Endodermal cell (in vitro differentiated cells): ENCODE data around the gene TNRC6B. TPM values are rescaled to one million over a fixed set of nuclear protein-coding genes. Genes with fewer than 3 reads are reported as not detected.
"Not testable (repeated sequence)": the region's sequence is repeated elsewhere in the genome, so short reads cannot be mapped to it uniquely, and the experiment has no call there.

Experiments used
- DNase-seq: peaks from one replicate; pipeline ENCODE4 v3.0.0-alpha.2; 2017
- H3K27ac ChIP-seq: 2 replicates; pipeline ENCODE4 v1.5.1; 2013; ENCODE audit warnings: mild to moderate bottlenecking, low read depth, low read length, moderate library complexity
- H3K27me3 ChIP-seq: 2 replicates; pipeline ENCODE4 v1.6.1; 2013; ENCODE audit warnings: mild to moderate bottlenecking, low read length, moderate library complexity; ENCODE audit not compliant: insufficient read depth, control insufficient read depth, poor library complexity, severe bottlenecking
- H3K36me3 ChIP-seq: 2 replicates; pipeline ENCODE4 v1.7.0; 2013; ENCODE audit warnings: mild to moderate bottlenecking, low read length, moderate library complexity; ENCODE audit not compliant: control insufficient read depth, insufficient read depth
- H3K4me1 ChIP-seq: one replicate; pipeline ENCODE4 v1.7.0; 2013; ENCODE audit warnings: low read length; ENCODE audit not compliant: control insufficient read depth, insufficient read depth
- H3K4me3 ChIP-seq: 2 replicates; pipeline ENCODE4 v1.5.1; 2013; ENCODE audit warnings: mild to moderate bottlenecking, low read length, moderate library complexity
- H3K9ac ChIP-seq: 2 replicates; pipeline ENCODE4 v1.6.1; 2013; ENCODE audit warnings: mild to moderate bottlenecking, low read length, moderate library complexity; ENCODE audit not compliant: poor library complexity, severe bottlenecking; ENCODE audit errors: extremely low read depth
- H3K9me3 ChIP-seq: 2 replicates; pipeline ENCODE4 v1.6.1; 2013; ENCODE audit warnings: mild to moderate bottlenecking, low read length, moderate library complexity; ENCODE audit not compliant: control insufficient read depth
- H3K27ac Mint-ChIP-seq: 2 replicates; pipeline ENCODE4 v1.8.0; 2020; ENCODE audit warnings: mixed read lengths
- H3K27me3 Mint-ChIP-seq: 2 replicates; pipeline ENCODE4 v1.8.0; 2021; ENCODE audit warnings: mild to moderate bottlenecking, mixed read lengths; ENCODE audit not compliant: insufficient read depth
- H3K36me3 Mint-ChIP-seq: 2 replicates; pipeline ENCODE4 v1.8.0; 2020; ENCODE audit warnings: low read depth, mixed read lengths
- H3K4me1 Mint-ChIP-seq: 2 replicates; pipeline ENCODE4 v1.8.0; 2020; ENCODE audit warnings: mixed read lengths
- H3K4me3 Mint-ChIP-seq: 2 replicates; pipeline ENCODE4 v1.8.0; 2020; ENCODE audit warnings: mild to moderate bottlenecking, moderate library complexity, mixed read lengths
- H3K9me3 Mint-ChIP-seq: 2 replicates; pipeline ENCODE4 v1.8.0; 2020; ENCODE audit warnings: mild to moderate bottlenecking, mixed read lengths
- CTCF ChIP-seq: fragments of 200-600 bp; sonication (generic); conservative IDR thresholded peaks from 2 replicates; pipeline ENCODE4 v1.5.0; 2021; ENCODE audit warnings: antibody characterized with exemption, mild to moderate bottlenecking
- WGBS, 2 experiments: methylation state at CpG; one replicate each; pipeline versions ENCODE4 v1.1.5 to v1.1.7; 2013; ENCODE audit warnings: missing lambda C conversion rate in 2 of 2, mixed read lengths in 1 of 2; ENCODE audit not compliant: insufficient coverage in 1 of 2, insufficient read length in 1 of 2; 5-methylcytosine and 5-hydroxymethylcytosine counted together
- total RNA-seq, 2 donors: library from RNA; stranded (reverse); fragmentation: NEBNext Ultra II Directional in 1 of 2; extraction: Animal tissue kit (Norgen Biotek cat#: 25700) in 1 of 2; gene quantifications; 2 replicates in 1 of 2; 3 replicates in 1 of 2; pipeline ENCODE4 v1.2.1, GENCODE V29; 2021

TNRC6B gene
- total RNA-seq, 2 donors from 2014 or later, result 57.5 to 62.5 TPM

- peaks cover 11% of the 10 kb centered on the region for H3K4me1 Mint-ChIP-seq
- no peak for TF ChIP-seq CTCF
- DNase-seq, result no peak
- H3K27me3 Mint-ChIP-seq, result no peaks in the 10 kb centered on the region
- H3K27ac Mint-ChIP-seq, result no peak overlapping the region
- no peak overlapping the region for H3K27ac ChIP-seq
- H3K27me3 ChIP-seq, result no peaks in the 10 kb centered on the region
- peaks cover 5% of the 10 kb centered on the region for H3K36me3 Mint-ChIP-seq
- H3K9ac ChIP-seq, result no peak overlapping the region
- H3K4me1 ChIP-seq, result no peaks in the 10 kb centered on the region
- no peaks in the 10 kb centered on the region for H3K36me3 ChIP-seq
- H3K4me3 Mint-ChIP-seq, result no peak overlapping the region
- peaks cover 8% of the 10 kb centered on the region for H3K9me3 Mint-ChIP-seq
- H3K9me3 ChIP-seq, result no peaks in the 10 kb centered on the region
- no peak overlapping the region for H3K4me3 ChIP-seq
- WGBS, 2 experiments, result 94 to 96% methylated on average over 4 of the region's 4 CpGs
Observed at GRCh38 chr22:40153192-40153591, 24.5 kb upstream of the TNRC6B start.

- WGBS, 2 experiments, result 91 to 100% methylated on average over 2 to 3 of the region's 4 CpGs
Observed at GRCh38 chr22:40153705-40154104, 24.0 kb upstream of the TNRC6B start.

GRCh38 chr22:40156001-40156516 lies 21.7 kb upstream of the TNRC6B start:
- Histone ChIP-seq H3K36me3 (no peaks in the 10 kb centered on the region), H3K9me3 (no peaks in the 10 kb centered on the region), H3K27ac (no peak overlapping the region), H3K9ac (no peak overlapping the region), H3K4me3 (no peak overlapping the region), H3K27me3 (no peaks in the 10 kb centered on the region), H3K4me1 (no peaks in the 10 kb centered on the region)
- peak; percentile 68 for DNase-seq
- peak; percentile 49 for TF ChIP-seq CTCF
- Mint-ChIP-seq H3K4me3 (no peak overlapping the region), H3K9me3 (peaks cover 8% of the 10 kb centered on the region), H3K27ac (peak overlapping the region; percentile 42), H3K4me1 (peaks cover 11% of the 10 kb centered on the region), H3K27me3 (no peaks in the 10 kb centered on the region), H3K36me3 (peaks cover 12% of the 10 kb centered on the region)
- 50 to 63% methylated on average over 6 to 7 of the region's 7 CpGs for WGBS, 2 experiments

More at GRCh38 chr22:40153705-40154104, 24.0 kb upstream of the TNRC6B start:
- no peaks in the 10 kb centered on the region for H3K9me3 ChIP-seq
- H3K27ac Mint-ChIP-seq, result no peak overlapping the region
- H3K27me3 ChIP-seq, result no peaks in the 10 kb centered on the region
- peaks cover 7% of the 10 kb centered on the region for H3K36me3 Mint-ChIP-seq
- no peaks in the 10 kb centered on the region for H3K36me3 ChIP-seq
- no peak overlapping the region for H3K4me3 Mint-ChIP-seq
- H3K4me1 ChIP-seq, result no peaks in the 10 kb centered on the region
- H3K4me1 Mint-ChIP-seq, result peaks cover 11% of the 10 kb centered on the region
- DNase-seq, result no peak
- H3K9me3 Mint-ChIP-seq, result peaks cover 8% of the 10 kb centered on the region
- H3K4me3 ChIP-seq, result no peak overlapping the region
- no peak overlapping the region for H3K9ac ChIP-seq
- no peak for TF ChIP-seq CTCF
- H3K27ac ChIP-seq, result no peak overlapping the region
- H3K27me3 Mint-ChIP-seq, result no peaks in the 10 kb centered on the region

- DNase-seq, H3K4me3 ChIP-seq, H3K27ac Mint-ChIP-seq, H3K36me3 ChIP-seq, H3K9me3 ChIP-seq, H3K27ac ChIP-seq, H3K4me1 ChIP-seq, H3K27me3 Mint-ChIP-seq, H3K4me3 Mint-ChIP-seq, H3K27me3 ChIP-seq, H3K9me3 Mint-ChIP-seq, H3K9ac ChIP-seq: not testable (repeated sequence)
- WGBS, 2 experiments, result 92 to 94% methylated on average over 2 to 3 of the region's 6 CpGs
- peaks cover 11% of the 10 kb centered on the region for H3K4me1 Mint-ChIP-seq
- peaks cover 16% of the 10 kb centered on the region for H3K36me3 Mint-ChIP-seq
Observed at GRCh38 chr22:40156682-40157081, 21.0 kb upstream of the TNRC6B start.
